Karpas-422 (cell line): Measurements from ENCODE around the gene CYS1. TPM values are rescaled to one million over a fixed set of nuclear protein-coding genes. Genes with fewer than 3 reads are reported as not detected.
"Not testable (repeated sequence)": the region's sequence is repeated elsewhere in the genome, so short reads cannot be mapped to it uniquely, and the experiment has no call there.

ENCODE experiments used
- DNase-seq: peaks from one replicate; pipeline ENCODE4 v3.0.0-alpha.2; 2015
- H2AFZ ChIP-seq: fragments of 200-600 bp; sonication (generic); 2 replicates; pipeline ENCODE4 v1.6.1; 2014; ENCODE audit warnings: antibody characterized with exemption, low read length, mixed read lengths
- H3K27ac ChIP-seq: fragments of 200-600 bp; sonication (generic); 2 replicates; pipeline ENCODE4 v1.5.1; 2014; ENCODE audit warnings: mild to moderate bottlenecking, low read length, moderate library complexity
- H3K27me3 ChIP-seq: fragments of 200-600 bp; sonication (generic); 2 replicates; pipeline ENCODE4 v1.6.1; 2014; ENCODE audit warnings: low read length, mixed read lengths
- H3K36me3 ChIP-seq: fragments of 200-600 bp; sonication (generic); 2 replicates; pipeline ENCODE4 v1.6.1; 2014; ENCODE audit warnings: low read length, mixed read lengths; ENCODE audit not compliant: insufficient read depth
- H3K4me1 ChIP-seq: fragments of 200-600 bp; sonication (generic); 2 replicates; pipeline ENCODE4 v1.6.1; 2014; ENCODE audit warnings: mild to moderate bottlenecking, low read length, mixed read lengths
- H3K4me2 ChIP-seq: fragments of 200-600 bp; sonication (generic); 2 replicates; pipeline ENCODE4 v1.6.1; 2014; ENCODE audit warnings: low read length, low read depth, mild to moderate bottlenecking; ENCODE audit not compliant: poor library complexity, severe bottlenecking
- H3K4me3 ChIP-seq: fragments of 200-600 bp; sonication (generic); 2 replicates; pipeline ENCODE4 v1.5.1; 2014; ENCODE audit warnings: mild to moderate bottlenecking, antibody characterized with exemption, low read length, mixed read lengths
- H3K79me2 ChIP-seq: fragments of 200-600 bp; sonication (generic); 2 replicates; pipeline ENCODE4 v1.6.1; 2014; ENCODE audit warnings: mild to moderate bottlenecking, low read length, mixed read lengths
- H3K9ac ChIP-seq: fragments of 200-600 bp; sonication (generic); 2 replicates; pipeline ENCODE4 v1.6.0; 2014; ENCODE audit warnings: low read length
- H3K9me2 ChIP-seq: fragments of 200-600 bp; sonication (generic), shearing (Covaris generic); replicated peaks from 2 replicates; pipeline ENCODE4 v1.6.0; 2014; ENCODE audit warnings: mild to moderate bottlenecking, low read length, moderate library complexity; ENCODE audit not compliant: insufficient read depth
- H3K9me3 ChIP-seq: fragments of 300-700, 200-600 bp; sonication (generic); 2 replicates; pipeline ENCODE4 v1.6.1; 2014; ENCODE audit warnings: low read length, mixed read lengths
- H4K20me1 ChIP-seq: fragments of 200-600 bp; sonication (generic); 2 replicates; pipeline ENCODE4 v1.6.1; 2014; ENCODE audit warnings: mild to moderate bottlenecking, antibody characterized with exemption, low read length, low read depth; ENCODE audit not compliant: insufficient read depth
- total RNA-seq: library from RNA; depleted of rRNA; stranded (reverse); fragments of >200 nt; shearing (Covaris generic); gene quantifications from 2 replicates; pipeline ENCODE4 v1.2.3, GENCODE V29; 2014; ENCODE audit warnings: low replicate concordance

The CYS1 gene
- total RNA-seq, 1 experiment from 2014 or later = not detected

GRCh38 chr2:10031886-10032745 is 48.1 kb downstream of the CYS1 start:
- no peak overlapping the region for H3K4me3 ChIP-seq
- no peaks in the 10 kb centered on the region for H3K9me2 ChIP-seq
- no peak overlapping the region for H3K27ac ChIP-seq
- no peak overlapping the region for H3K4me2 ChIP-seq
- H4K20me1 ChIP-seq = no peaks in the 10 kb centered on the region
- H3K9ac ChIP-seq = no peak overlapping the region
- no peaks in the 10 kb centered on the region for H3K4me1 ChIP-seq
- no peak overlapping the region for H2AFZ ChIP-seq
- H3K79me2 ChIP-seq = no peaks in the 10 kb centered on the region
- no peaks in the 10 kb centered on the region for H3K36me3 ChIP-seq
- no peak for DNase-seq
- no peaks in the 10 kb centered on the region for H3K9me3 ChIP-seq
- H3K27me3 ChIP-seq = no peaks in the 10 kb centered on the region

GRCh38 chr2:10030798-10031197 is 49.4 kb downstream of the CYS1 start:
- H3K4me1 ChIP-seq, DNase-seq, H3K4me3 ChIP-seq, H2AFZ ChIP-seq, H3K9me2 ChIP-seq, H3K79me2 ChIP-seq, H3K9ac ChIP-seq, H3K27ac ChIP-seq, H3K27me3 ChIP-seq, H3K36me3 ChIP-seq, H4K20me1 ChIP-seq, H3K4me2 ChIP-seq, H3K9me3 ChIP-seq: not testable (repeated sequence)

- Histone ChIP-seq H4K20me1 (no peaks in the 10 kb centered on the region), H3K79me2 (no peaks in the 10 kb centered on the region), H3K27ac (no peak overlapping the region), H3K36me3 (no peaks in the 10 kb centered on the region), H3K9me3 (no peaks in the 10 kb centered on the region), H3K4me1 (no peaks in the 10 kb centered on the region), H3K9me2 (no peaks in the 10 kb centered on the region), H3K4me2 (no peak overlapping the region), H3K9ac (no peak overlapping the region), H3K4me3 (no peak overlapping the region), H2AFZ (no peak overlapping the region), H3K27me3 (no peaks in the 10 kb centered on the region)
- DNase-seq = no peak
These were observed 49.9 kb downstream of the CYS1 start for GRCh38 chr2:10030311-10030736.

- Histone ChIP-seq H3K27ac (no peak overlapping the region), H4K20me1 (no peaks in the 10 kb centered on the region), H3K9me3 (no peaks in the 10 kb centered on the region), H3K4me1 (no peaks in the 10 kb centered on the region), H3K27me3 (no peaks in the 10 kb centered on the region), H3K36me3 (no peaks in the 10 kb centered on the region), H3K4me3 (no peak overlapping the region), H2AFZ (no peak overlapping the region), H3K4me2 (no peak overlapping the region), H3K79me2 (no peaks in the 10 kb centered on the region), H3K9me2 (no peaks in the 10 kb centered on the region), H3K9ac (no peak overlapping the region)
- no peak for DNase-seq
These were observed 50.4 kb downstream of the CYS1 start for GRCh38 chr2:10029875-10030223.

GRCh38 chr2:10028988-10029874 is 51.0 kb downstream of the CYS1 start:
- no peaks in the 10 kb centered on the region for H3K4me1 ChIP-seq
- no peak overlapping the region for H3K4me2 ChIP-seq
- H3K9me2 ChIP-seq = no peaks in the 10 kb centered on the region
- H3K9me3 ChIP-seq = no peaks in the 10 kb centered on the region
- no peaks in the 10 kb centered on the region for H3K79me2 ChIP-seq
- no peak overlapping the region for H3K4me3 ChIP-seq
- no peaks in the 10 kb centered on the region for H3K36me3 ChIP-seq
- DNase-seq = no peak
- no peaks in the 10 kb centered on the region for H3K27me3 ChIP-seq
- no peak overlapping the region for H3K27ac ChIP-seq
- H2AFZ ChIP-seq = no peak overlapping the region
- H3K9ac ChIP-seq = no peak overlapping the region
- H4K20me1 ChIP-seq = no peaks in the 10 kb centered on the region

GRCh38 chr2:10028407-10028987 is 51.7 kb downstream of the CYS1 start:
- Histone ChIP-seq H3K4me2 (no peak overlapping the region), H2AFZ (no peak overlapping the region), H3K79me2 (no peaks in the 10 kb centered on the region), H3K9ac (no peak overlapping the region), H3K27me3 (no peaks in the 10 kb centered on the region), H3K36me3 (no peaks in the 10 kb centered on the region), H3K9me3 (no peaks in the 10 kb centered on the region), H3K4me3 (no peak overlapping the region), H3K9me2 (no peaks in the 10 kb centered on the region), H4K20me1 (no peaks in the 10 kb centered on the region), H3K4me1 (no peaks in the 10 kb centered on the region), H3K27ac (no peak overlapping the region)
- peak; percentile 67 for DNase-seq

- no peak overlapping the region for H3K4me3 ChIP-seq
- H3K9me3 ChIP-seq = no peaks in the 10 kb centered on the region
- no peaks in the 10 kb centered on the region for H3K79me2 ChIP-seq
- no peaks in the 10 kb centered on the region for H3K36me3 ChIP-seq
- H3K4me1 ChIP-seq = no peaks in the 10 kb centered on the region
- H3K27me3 ChIP-seq = no peaks in the 10 kb centered on the region
- no peaks in the 10 kb centered on the region for H3K9me2 ChIP-seq
- H4K20me1 ChIP-seq = no peaks in the 10 kb centered on the region
- H3K27ac ChIP-seq = no peak overlapping the region
- no peak for DNase-seq
- H3K9ac ChIP-seq = no peak overlapping the region
- H2AFZ ChIP-seq = no peak overlapping the region
- no peak overlapping the region for H3K4me2 ChIP-seq
These were observed 52.4 kb downstream of the CYS1 start for GRCh38 chr2:10027660-10028330.
